ENCODE results near the gene MPZL3.
"Not testable (repeated sequence)": the region's sequence is repeated elsewhere in the genome, so short reads cannot be mapped to it uniquely, and the experiment has no call there.

The MPZL3 gene

GRCh38 chr11:118192817-118193216 lies 59.3 kb downstream of the MPZL3 start:
- in situ Hi-C loops (cut with MboI; ENCODE audit: low sequenced_read_pairs), result not testable (repeated sequence)

- in situ Hi-C loops (cut with MboI; ENCODE audit: low sequenced_read_pairs), result not testable (repeated sequence)
Observed at GRCh38 chr11:118190942-118191506, 61.1 kb downstream of the MPZL3 start.

GRCh38 chr11:118186346-118187107 lies 65.6 kb downstream of the MPZL3 start:
- in situ Hi-C loops (cut with MboI; ENCODE audit: low sequenced_read_pairs), result no loop called here

- in situ Hi-C loops (cut with MboI; ENCODE audit: low sequenced_read_pairs), result no loop called here
Observed at GRCh38 chr11:118184784-118185579, 67.2 kb downstream of the MPZL3 start.

GRCh38 chr11:118183691-118184090 lies 68.5 kb downstream of the MPZL3 start:
- in situ Hi-C loops (cut with MboI; ENCODE audit: low sequenced_read_pairs), result not testable (repeated sequence)

GRCh38 chr11:118180300-118180703 lies 71.9 kb downstream of the MPZL3 start:
- in situ Hi-C loops (cut with MboI; ENCODE audit: low sequenced_read_pairs), result no loop called here

- in situ Hi-C loops (cut with MboI; ENCODE audit: low sequenced_read_pairs), result no loop called here
Observed at GRCh38 chr11:118176778-118177134, 75.4 kb downstream of the MPZL3 start.

Data from hTERT RPE-1 (cell line).